H4 (cell line): ENCODE measurements around the gene KLK12. TPM values are rescaled to one million over a fixed set of nuclear protein-coding genes. Genes with fewer than 3 reads are reported as not detected.

Experiments used
- DNase-seq: peaks from one replicate; pipeline ENCODE4 v3.0.0-alpha.2; 2015; ENCODE audit warnings: low spot score
- total RNA-seq: library from RNA; depleted of rRNA; stranded (reverse); fragments of >200 nt; shearing (Covaris generic); gene quantifications from 2 replicates; pipeline ENCODE4 v1.2.3, GENCODE V29; 2014; rRNA removed

Gene KLK12
- not detected in 2 replicates for total RNA-seq

DNA sequence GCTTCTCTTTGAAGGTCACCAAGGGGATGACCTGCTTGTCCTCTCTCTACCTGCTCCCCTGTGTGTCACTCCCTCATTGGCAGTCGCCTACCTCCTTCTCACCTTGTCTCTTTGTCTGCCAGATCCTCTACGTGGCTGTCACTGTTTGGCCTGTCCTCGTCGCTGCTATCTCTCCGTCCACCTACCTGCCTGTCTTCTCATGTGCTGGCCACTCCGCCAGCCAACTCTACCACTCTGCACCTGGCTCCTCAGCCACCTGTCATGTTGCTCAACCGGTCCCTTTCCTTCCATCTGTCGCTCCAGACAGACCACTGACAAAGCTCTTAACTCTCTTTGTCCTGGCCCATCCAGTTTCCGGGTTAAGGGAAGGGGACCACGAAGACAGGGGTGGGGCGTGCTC lies at the start of gene KLK12:
KLK12 (minus strand) TSS at position 299 of the 400 bp plus-strand sequence. CDS start 381 bp downstream, outside the sequence.
- no peak for DNase-seq

GRCh38 chr19:51084505-51084904 lies 49.7 kb upstream of the KLK12 start:
- DNase-seq, result no peak

DNA sequence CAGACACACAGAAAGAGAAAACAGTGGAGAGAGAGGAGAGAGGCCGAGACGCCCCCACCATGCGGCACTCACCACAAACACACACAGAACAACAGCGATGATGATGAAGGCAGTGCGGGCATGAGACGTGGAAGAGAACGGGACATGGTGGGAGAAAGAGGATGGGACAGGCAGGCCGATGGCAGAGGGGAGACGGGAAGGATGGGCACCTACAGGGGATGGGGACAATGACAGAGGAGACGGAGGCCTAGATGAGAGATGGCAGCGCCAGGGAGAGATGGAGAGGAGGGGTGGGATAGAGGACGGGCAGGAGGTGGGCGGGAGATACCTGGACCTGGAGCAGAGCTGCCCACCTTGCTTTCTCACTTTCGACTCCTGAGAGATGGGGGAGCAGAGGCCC lies 49.0 kb upstream of the KLK12 start:
- DNase-seq, result no peak

GRCh38 chr19:51083181-51083580 lies 48.4 kb upstream of the KLK12 start:
- no peak for DNase-seq

- no peak for DNase-seq
These were observed 47.8 kb upstream of the KLK12 start, which contains the start of gene KLK14 for GRCh38 chr19:51082611-51083010. Gene KLK14 (minus strand): TSS chr19:51082887. CDS start chr19:51082614, 273 bp downstream.

GRCh38 chr19:51081476-51081875 lies 46.7 kb upstream of the KLK12 start:
- DNase-seq, result no peak

DNA sequence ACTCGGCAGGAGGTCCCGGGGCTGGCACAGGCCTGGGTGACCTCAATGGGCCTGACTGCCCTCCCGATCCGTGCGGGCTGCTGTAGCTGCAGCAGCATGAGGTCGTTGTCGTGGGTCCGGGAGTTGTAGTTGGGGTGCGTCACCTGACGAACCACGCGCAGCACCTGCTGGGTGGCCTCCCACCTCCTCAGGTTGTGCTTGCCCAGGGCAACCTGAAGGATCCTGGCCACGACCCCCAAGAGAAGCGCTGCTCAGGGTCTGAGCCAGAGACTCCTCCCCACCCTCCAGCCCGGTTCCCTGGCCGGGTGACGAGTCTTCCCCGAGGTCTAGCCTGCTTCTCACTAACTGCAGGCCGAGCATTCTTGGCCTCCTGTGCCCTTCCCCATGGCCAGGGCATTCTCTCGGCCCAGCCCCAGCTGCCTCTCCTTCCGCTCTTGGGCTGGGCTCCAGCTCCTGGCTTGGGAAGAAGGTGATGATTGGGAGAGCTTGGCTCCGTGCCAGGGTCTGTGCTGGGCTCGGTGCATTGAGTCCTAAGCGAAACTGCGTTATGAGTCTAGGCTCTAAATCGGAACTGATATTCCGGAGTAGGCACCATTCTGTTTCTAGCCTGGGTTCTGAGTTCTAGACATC lies 44.8 kb upstream of the KLK12 start:
- no peak for DNase-seq

- DNase-seq, result no peak
These were observed 43.9 kb upstream of the KLK12 start for GRCh38 chr19:51078731-51079130.

DNA sequence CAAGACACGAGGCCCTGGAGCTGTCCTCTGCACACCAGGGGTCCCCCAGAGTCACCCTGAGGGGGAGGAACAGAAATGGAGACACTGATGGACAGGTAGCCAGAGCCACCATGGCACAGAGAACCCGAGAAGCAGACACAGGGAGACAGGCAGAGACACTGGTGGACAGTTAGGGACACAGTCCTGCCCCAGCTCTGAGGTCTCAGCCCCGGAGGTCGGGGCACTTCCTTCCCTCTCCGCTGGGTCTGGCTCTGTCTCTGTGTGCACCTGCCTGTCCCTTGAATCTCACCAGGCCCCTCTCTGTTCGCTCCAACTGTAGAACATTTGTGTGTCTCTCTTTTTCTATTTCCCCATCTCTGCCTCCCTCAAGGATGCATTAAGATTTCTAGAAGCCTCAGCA lies 43.3 kb upstream of the KLK12 start:
- no peak for DNase-seq

DNA sequence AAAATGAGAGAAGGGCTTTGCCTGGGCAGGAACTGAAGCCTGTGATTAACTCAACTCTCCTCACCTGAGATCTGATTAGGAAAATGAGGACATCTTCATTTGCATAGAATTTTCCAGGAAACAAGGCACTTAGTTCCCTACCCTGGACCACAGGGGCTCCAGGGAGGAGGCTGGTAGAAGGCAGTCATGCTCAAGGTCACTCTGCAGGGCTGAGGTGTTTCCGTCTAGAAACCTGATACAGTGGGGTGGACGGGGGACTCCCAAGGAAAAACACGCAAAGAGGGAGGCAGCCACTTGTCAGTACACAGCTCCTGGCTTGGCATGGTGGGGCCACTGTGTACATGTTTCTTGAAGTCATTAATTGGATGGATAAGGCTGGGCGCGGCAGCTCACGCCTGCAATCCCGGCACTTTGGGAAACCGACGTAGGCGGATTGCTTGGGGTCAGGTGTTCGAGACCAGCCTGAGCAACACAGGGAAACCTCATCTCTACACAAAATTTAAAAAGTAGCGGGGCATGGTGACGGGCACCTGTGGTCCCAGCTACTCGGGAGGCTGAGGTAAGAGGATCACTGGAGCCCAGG lies 41.9 kb upstream of the KLK12 start:
- DNase-seq, result no peak

DNA sequence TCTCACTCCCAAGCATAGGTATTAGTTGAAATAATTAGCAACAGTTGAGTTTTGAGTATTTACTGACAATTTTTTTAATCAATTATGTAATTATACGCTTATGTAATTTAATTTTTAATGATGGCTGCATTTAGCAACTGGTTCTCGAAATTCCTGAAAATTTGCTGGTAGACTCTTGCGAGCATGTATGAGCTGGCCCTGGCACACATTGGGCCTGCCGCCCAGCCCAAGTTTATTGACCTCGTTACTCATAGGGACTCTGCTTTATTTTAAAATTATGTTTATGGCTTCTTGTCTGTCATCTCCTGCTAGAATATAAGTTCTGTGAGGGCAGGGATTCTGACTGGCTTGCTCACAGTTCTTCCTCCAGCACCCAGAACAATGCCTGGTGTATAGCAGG lies 41.2 kb upstream of the KLK12 start:
- DNase-seq, result no peak

DNA sequence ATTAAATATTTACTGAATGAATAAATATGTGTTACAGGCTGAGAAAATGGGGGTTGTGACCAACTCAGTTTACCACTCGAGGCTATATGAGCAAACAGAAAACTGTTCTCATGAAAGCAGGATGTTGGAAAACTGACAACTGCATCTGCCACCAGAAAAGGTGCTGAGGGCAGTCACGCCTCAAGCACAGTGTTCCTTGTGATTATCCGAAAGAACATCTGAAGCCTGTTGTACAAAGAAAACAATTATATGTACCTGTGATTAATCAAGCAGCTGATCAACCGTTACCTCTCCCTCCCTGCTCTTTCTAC lies 36.2 kb upstream of the KLK12 start:
- no peak for DNase-seq

DNA sequence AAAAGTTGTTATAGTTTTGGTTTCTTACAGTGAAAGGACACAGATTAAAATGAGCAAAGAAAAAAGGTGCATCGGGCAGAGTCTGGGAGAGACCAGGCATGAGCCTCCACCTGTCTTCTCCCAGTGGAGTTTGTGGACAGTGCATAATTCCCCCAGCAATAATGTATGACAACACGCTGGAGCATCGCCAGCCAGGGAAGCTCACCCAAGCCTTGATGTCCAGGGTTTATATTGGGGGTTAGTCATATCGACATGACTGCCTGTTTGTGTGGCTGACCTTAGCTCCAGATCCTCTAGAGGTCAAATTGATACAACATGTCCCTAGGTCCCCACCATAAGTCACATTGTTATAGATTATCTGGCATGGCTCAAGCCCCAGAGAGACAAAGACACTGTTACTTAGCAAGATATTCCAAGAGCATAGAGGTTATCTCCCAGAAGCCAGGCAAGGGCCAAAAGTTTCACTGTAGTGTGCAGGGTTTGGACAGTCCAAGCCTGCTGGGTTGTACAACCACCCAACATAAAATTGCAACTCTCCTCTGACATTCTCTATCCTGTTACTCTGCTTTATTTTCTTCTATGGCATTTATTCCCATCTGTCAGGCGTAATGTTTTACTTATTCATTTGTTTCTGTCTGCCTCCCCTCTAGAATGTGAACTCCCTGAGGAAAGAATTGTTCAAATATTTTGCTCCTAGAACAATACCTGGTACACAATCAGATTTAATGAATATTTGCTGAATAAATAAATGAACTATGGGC lies 35.7 kb upstream of the KLK12 start:
- no peak for DNase-seq

DNA sequence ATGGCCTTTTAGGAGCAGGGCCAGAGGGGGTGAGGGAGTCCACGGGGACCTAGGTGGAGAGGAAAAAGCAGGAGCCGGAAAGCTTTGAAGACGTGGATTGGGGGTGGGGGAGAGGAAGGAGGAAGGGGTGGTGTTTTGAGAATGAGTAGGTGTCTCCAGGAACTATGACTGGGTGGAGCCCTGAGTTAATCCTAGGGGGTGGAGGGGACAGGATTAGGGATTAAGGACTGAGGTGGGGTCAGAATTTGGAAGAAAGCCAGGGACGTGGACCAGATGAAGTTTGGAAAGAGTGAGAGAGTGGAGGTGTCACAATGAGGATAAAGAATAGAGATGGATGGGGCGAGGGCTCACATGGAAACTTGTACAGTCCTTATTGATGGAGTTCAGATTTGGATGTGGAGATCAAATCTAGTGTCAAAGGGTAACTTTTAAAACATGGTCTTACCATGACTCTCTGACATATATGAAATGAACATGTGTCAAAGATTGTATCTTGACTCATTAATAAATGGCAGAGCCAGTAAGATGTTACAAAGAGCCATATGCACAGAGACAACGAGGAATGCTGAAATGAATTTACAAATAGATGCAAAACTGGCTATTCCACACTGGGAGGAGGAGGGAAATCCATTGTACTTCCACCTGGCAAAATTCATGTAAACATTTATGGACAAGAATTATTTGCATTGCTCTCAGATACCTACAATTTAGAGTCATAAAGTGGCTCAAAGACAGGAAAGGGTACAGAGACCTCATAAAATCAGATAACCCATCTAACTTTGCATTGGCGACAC lies 31.8 kb upstream of the KLK12 start:
- no peak for DNase-seq

GRCh38 chr19:51065221-51065960 lies 30.6 kb upstream of the KLK12 start:
- no peak for DNase-seq

GRCh38 chr19:51064534-51065220 lies 29.9 kb upstream of the KLK12 start, which contains the start of gene KLK13:
Gene KLK13 (minus strand): TSS chr19:51065092. CDS start chr19:51065067, 25 bp downstream.
- no peak for DNase-seq

GRCh38 chr19:51063664-51064063 lies 28.9 kb upstream of the KLK12 start:
- no peak for DNase-seq

- no peak for DNase-seq
These were observed 26.2 kb upstream of the KLK12 start for GRCh38 chr19:51060973-51061372.

GRCh38 chr19:51060336-51060735 lies 25.5 kb upstream of the KLK12 start:
- DNase-seq, result no peak

DNA sequence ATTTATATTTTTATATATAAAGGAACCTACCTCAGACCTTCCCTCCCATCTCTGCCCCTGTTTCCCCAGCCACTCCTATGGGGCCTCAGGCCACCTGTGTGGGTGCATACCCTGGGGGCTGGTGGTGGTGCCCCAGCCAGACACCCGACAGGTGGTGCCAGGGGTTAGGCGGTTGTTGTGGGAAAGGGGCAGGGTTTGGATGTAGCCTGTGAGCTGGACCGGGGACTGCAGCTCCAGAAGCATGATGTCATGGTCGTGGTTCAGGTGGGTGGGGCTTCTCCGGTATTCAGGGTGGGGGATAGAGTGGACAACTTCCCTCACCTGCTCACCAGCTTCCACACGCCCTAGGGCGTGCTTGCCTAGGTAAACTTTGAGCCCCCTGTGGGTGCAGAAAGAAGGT lies 24.9 kb upstream of the KLK12 start:
- no peak for DNase-seq

DNA sequence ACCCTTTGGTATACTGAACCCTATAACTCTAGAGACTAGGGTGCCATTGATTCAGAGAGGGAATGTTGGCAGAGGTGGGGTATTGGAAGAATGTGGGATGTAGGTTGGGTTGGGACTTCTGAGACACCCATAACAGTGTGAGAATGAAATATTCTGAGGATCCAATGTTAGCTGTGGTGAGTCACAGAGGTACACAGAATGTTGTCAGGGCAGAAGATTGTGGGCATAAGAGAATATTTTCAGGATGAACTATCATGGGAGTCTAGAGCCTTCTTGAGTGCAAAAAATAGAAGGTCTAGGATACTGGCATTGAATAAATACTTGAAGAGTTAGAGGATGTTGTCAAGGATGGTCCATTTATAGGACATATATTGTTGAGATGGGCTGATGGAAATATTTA lies 21.1 kb upstream of the KLK12 start:
- no peak for DNase-seq
